ENCODE results near the gene UGCG.
A peak's percentile ranks its signal among the peaks of the same experiment; 100 is the strongest.

Gene UGCG

GRCh38 chr9:111897601-111898137 lies 1.1 kb downstream of the UGCG start:
- no peak for TF ChIP-seq CTCF (IDR thresholded peaks at IDR 0.05)
- Histone ChIP-seq H3K36me3 (ENCODE audit: control insufficient read depth, insufficient read depth, low read length) (no peaks in the 10 kb centered on the region), H3K4me1 (peaks cover 3% of the 10 kb centered on the region), H3K4me3 (ENCODE audit: low read depth, low read length) (peak overlapping the region; percentile 79), H3K9me3 (ENCODE audit: control insufficient read depth, low read length) (no peaks in the 10 kb centered on the region), H3K27me3 (ENCODE audit: control insufficient read depth, insufficient read depth, low read length) (no peaks in the 10 kb centered on the region), H3K4me2 (ENCODE audit: low read length) (peak overlapping the region; percentile 81), H2AFZ (peak overlapping the region; percentile 53), H3K9ac (peak overlapping the region; percentile 76), H3K27ac (peak overlapping the region; percentile 80), H3K79me2 (peaks cover 8% of the 10 kb centered on the region)

GRCh38 chr9:111898331-111899096 lies 1.9 kb downstream of the UGCG start:
- no peak for TF ChIP-seq CTCF (IDR thresholded peaks at IDR 0.05)
- Histone ChIP-seq H3K4me2 (ENCODE audit: low read length) (peak overlapping the region; percentile 81), H3K27ac (no peak overlapping the region), H3K79me2 (peaks cover 17% of the 10 kb centered on the region), H3K9ac (no peak overlapping the region), H3K36me3 (ENCODE audit: control insufficient read depth, insufficient read depth, low read length) (no peaks in the 10 kb centered on the region), H3K4me3 (ENCODE audit: low read depth, low read length) (peak overlapping the region; percentile 79), H3K9me3 (ENCODE audit: control insufficient read depth, low read length) (no peaks in the 10 kb centered on the region), H3K4me1 (peaks cover 3% of the 10 kb centered on the region), H2AFZ (no peak overlapping the region), H3K27me3 (ENCODE audit: control insufficient read depth, insufficient read depth, low read length) (no peaks in the 10 kb centered on the region)

GRCh38 chr9:111900151-111900857 lies 3.7 kb downstream of the UGCG start:
- no peak overlapping the region for H2AFZ ChIP-seq
- H3K4me1 ChIP-seq, result peaks cover 3% of the 10 kb centered on the region
- H3K9ac ChIP-seq, result no peak overlapping the region
- no peak overlapping the region for H3K4me3 ChIP-seq (ENCODE audit: low read depth, low read length)
- no peaks in the 10 kb centered on the region for H3K27me3 ChIP-seq (ENCODE audit: control insufficient read depth, insufficient read depth, low read length)
- no peak overlapping the region for H3K4me2 ChIP-seq (ENCODE audit: low read length)
- H3K9me3 ChIP-seq (ENCODE audit: control insufficient read depth, low read length), result no peaks in the 10 kb centered on the region
- peaks cover 24% of the 10 kb centered on the region for H3K79me2 ChIP-seq
- no peak overlapping the region for H3K27ac ChIP-seq
- no peaks in the 10 kb centered on the region for H3K36me3 ChIP-seq (ENCODE audit: control insufficient read depth, insufficient read depth, low read length)
- TF ChIP-seq CTCF (IDR thresholded peaks at IDR 0.05), result no peak

GRCh38 chr9:111900858-111901612 lies 4.4 kb downstream of the UGCG start:
- H3K27ac ChIP-seq, result no peak overlapping the region

More at GRCh38 chr9:111900858-111901612, 4.4 kb downstream of the UGCG start:
- Histone ChIP-seq H3K79me2 (peaks cover 26% of the 10 kb centered on the region), H2AFZ (no peak overlapping the region), H3K9ac (no peak overlapping the region), H3K4me3 (ENCODE audit: low read depth, low read length) (no peak overlapping the region), H3K4me2 (ENCODE audit: low read length) (no peak overlapping the region), H3K36me3 (ENCODE audit: control insufficient read depth, insufficient read depth, low read length) (no peaks in the 10 kb centered on the region), H3K4me1 (peaks cover 3% of the 10 kb centered on the region), H3K9me3 (ENCODE audit: control insufficient read depth, low read length) (no peaks in the 10 kb centered on the region), H3K27me3 (ENCODE audit: control insufficient read depth, insufficient read depth, low read length) (no peaks in the 10 kb centered on the region)
- no peak for TF ChIP-seq CTCF (IDR thresholded peaks at IDR 0.05)

Measured in parathyroid adenoma (tissue), 2 donors.